WTC11 (cell line): ENCODE data around the gene PTPRT. TPM values are rescaled to one million over a fixed set of nuclear protein-coding genes. Genes with fewer than 3 reads are reported as not detected.

Experiments used
- ATAC-seq: fragments of 200-7000 bp; cut with Tn5 transposase; 2 replicates; pipeline ENCODE4 v1.10.0; 2021; ENCODE audit warnings: mild to moderate bottlenecking, moderate library complexity
- CTCF ChIA-PET: fragments of 300-600 bp; sonication (Branson Sonifier 250); formaldehyde crosslinking; loops from one replicate; lab custom pipeline; 2021; ENCODE audit warnings: antibody characterized with exemption; lab: Charles Lee
- POLR2A ChIA-PET: fragments of 350-600 bp; sonication (Branson Sonifier 250); formaldehyde crosslinking; loops from one replicate; lab custom pipeline; 2021; ENCODE audit warnings: antibody characterized with exemption; lab: Charles Lee
- DNase-seq: peaks from one replicate; pipeline ENCODE4 v3.0.0; 2021; ENCODE audit warnings: low spot score
- H3K27ac Mint-ChIP-seq: 2 replicates; pipeline ENCODE4 v1.8.0; 2021; ENCODE audit warnings: mixed read lengths
- H3K27me3 Mint-ChIP-seq: 2 replicates; pipeline ENCODE4 v1.8.0; 2021; ENCODE audit warnings: low read depth, mild to moderate bottlenecking, moderate library complexity, mixed read lengths
- H3K36me3 Mint-ChIP-seq: 2 replicates; pipeline ENCODE4 v1.8.0; 2021; ENCODE audit warnings: mixed read lengths
- H3K4me1 Mint-ChIP-seq: 2 replicates; pipeline ENCODE4 v1.8.0; 2022; ENCODE audit warnings: mixed read lengths
- H3K4me3 Mint-ChIP-seq: 2 replicates; pipeline ENCODE4 v1.8.0; 2021; ENCODE audit warnings: mild to moderate bottlenecking, moderate library complexity, mixed read lengths
- H3K9me3 Mint-ChIP-seq: 2 replicates; pipeline ENCODE4 v1.8.0; 2021; ENCODE audit warnings: mixed read lengths
- CBFB ChIP-seq: sonication (generic); formaldehyde crosslinking; IDR thresholded peaks from 2 replicates; pipeline ENCODE4 v1.8.1; 2022; ENCODE audit warnings: mild to moderate bottlenecking, low read depth, missing genetic modification reagents
- CTCF ChIP-seq: fragments of 200-600 bp; IDR thresholded peaks from 2 replicates; pipeline ENCODE4 v1.8.0; 2022; ENCODE audit warnings: antibody characterized with exemption
- EMX1 ChIP-seq: fragments of 250-450 bp; sonication (Bioruptor Pico); IDR thresholded peaks from 2 replicates; pipeline ENCODE4 v1.8.0; 2021; ENCODE audit warnings: mild to moderate bottlenecking
- FOXJ3 ChIP-seq: sonication (generic); formaldehyde crosslinking; IDR thresholded peaks from 2 replicates; pipeline ENCODE4 v1.9.0; 2021; ENCODE audit warnings: missing genetic modification reagents, mild to moderate bottlenecking, borderline replicate concordance
- OVOL2 ChIP-seq: fragments of 250-450 bp; sonication (Bioruptor Pico); IDR thresholded peaks from 2 replicates; pipeline ENCODE4 v1.9.0; 2021; ENCODE audit warnings: mild to moderate bottlenecking, borderline replicate concordance
- RELA ChIP-seq: sonication (generic); formaldehyde crosslinking; IDR thresholded peaks from 2 replicates; pipeline ENCODE4 v1.8.1; 2022; ENCODE audit warnings: missing genetic modification reagents, mild to moderate bottlenecking, borderline replicate concordance
- SMAD4 ChIP-seq: sonication (generic); formaldehyde crosslinking; IDR thresholded peaks from 2 replicates; pipeline ENCODE4 v1.8.0; 2022; ENCODE audit warnings: mild to moderate bottlenecking, missing genetic modification reagents
- TCF7 ChIP-seq: sonication (generic); formaldehyde crosslinking; IDR thresholded peaks from 2 replicates; pipeline ENCODE4 v1.8.0; 2022; ENCODE audit warnings: mild to moderate bottlenecking, low read depth, missing genetic modification reagents, moderate library complexity
- TP53 ChIP-seq: sonication (generic); formaldehyde crosslinking; IDR thresholded peaks from 2 replicates; pipeline ENCODE4 v1.8.1; 2023; ENCODE audit warnings: mild to moderate bottlenecking, missing genetic modification reagents
- ZBTB43 ChIP-seq: sonication (generic); formaldehyde crosslinking; IDR thresholded peaks from 2 replicates; pipeline ENCODE4 v1.8.1; 2023; ENCODE audit warnings: mild to moderate bottlenecking, missing genetic modification reagents
- ZMAT4 ChIP-seq: fragments of 250-450 bp; sonication (Bioruptor Pico); IDR thresholded peaks from 2 replicates; pipeline ENCODE4 v1.9.0; 2021; ENCODE audit warnings: mild to moderate bottlenecking
- ZNF121 ChIP-seq: sonication (generic); formaldehyde crosslinking; IDR thresholded peaks from 2 replicates; pipeline ENCODE4 v1.8.0; 2023; ENCODE audit warnings: missing genetic modification reagents
- ZNF396 ChIP-seq: fragments of 250-450 bp; sonication (Bioruptor Pico); IDR thresholded peaks from 2 replicates; pipeline ENCODE4 v1.8.0; 2021; ENCODE audit warnings: mild to moderate bottlenecking, moderate library complexity, borderline replicate concordance
- ZNF416 ChIP-seq: fragments of 250-450 bp; sonication (Bioruptor Pico); IDR thresholded peaks from 2 replicates; pipeline ENCODE4 v1.9.0; 2021; ENCODE audit warnings: mild to moderate bottlenecking, inconsistent platforms
- total RNA-seq: library from RNA; stranded (reverse); gene quantifications from 3 replicates; pipeline ENCODE4 v1.2.3, GENCODE V29; 2021
- TF ChIP-seq, protein P1 (sequence below): sonication (generic); formaldehyde crosslinking; IDR thresholded peaks from 2 replicates; pipeline ENCODE4 v1.8.0; 2023; ENCODE audit warnings: mild to moderate bottlenecking, missing genetic modification reagents
- TF ChIP-seq, protein P2 (sequence below): sonication (generic); formaldehyde crosslinking; IDR thresholded peaks from 2 replicates; pipeline ENCODE4 v1.8.1; 2023; ENCODE audit warnings: mild to moderate bottlenecking, missing genetic modification reagents, borderline replicate concordance
- TF ChIP-seq, protein P3 (sequence below): fragments of 250-450 bp; sonication (Bioruptor Pico); IDR thresholded peaks from 2 replicates; pipeline ENCODE4 v2.1.2; 2022; ENCODE audit warnings: mild to moderate bottlenecking, moderate library complexity
- TF ChIP-seq, protein P4 (sequence below): sonication (generic); formaldehyde crosslinking; IDR thresholded peaks from 2 replicates; pipeline ENCODE4 v1.8.0; 2023; ENCODE audit warnings: missing genetic modification reagents
- TF ChIP-seq, protein P5 (sequence below): sonication (generic); formaldehyde crosslinking; IDR thresholded peaks from 2 replicates; pipeline ENCODE4 v1.8.1; 2022; ENCODE audit warnings: mild to moderate bottlenecking, missing genetic modification reagents, moderate library complexity, borderline replicate concordance

Gene PTPRT
- total RNA-seq, 1 experiment from 2014 or later = 1.1 TPM

- TF ChIP-seq, protein P1, sequence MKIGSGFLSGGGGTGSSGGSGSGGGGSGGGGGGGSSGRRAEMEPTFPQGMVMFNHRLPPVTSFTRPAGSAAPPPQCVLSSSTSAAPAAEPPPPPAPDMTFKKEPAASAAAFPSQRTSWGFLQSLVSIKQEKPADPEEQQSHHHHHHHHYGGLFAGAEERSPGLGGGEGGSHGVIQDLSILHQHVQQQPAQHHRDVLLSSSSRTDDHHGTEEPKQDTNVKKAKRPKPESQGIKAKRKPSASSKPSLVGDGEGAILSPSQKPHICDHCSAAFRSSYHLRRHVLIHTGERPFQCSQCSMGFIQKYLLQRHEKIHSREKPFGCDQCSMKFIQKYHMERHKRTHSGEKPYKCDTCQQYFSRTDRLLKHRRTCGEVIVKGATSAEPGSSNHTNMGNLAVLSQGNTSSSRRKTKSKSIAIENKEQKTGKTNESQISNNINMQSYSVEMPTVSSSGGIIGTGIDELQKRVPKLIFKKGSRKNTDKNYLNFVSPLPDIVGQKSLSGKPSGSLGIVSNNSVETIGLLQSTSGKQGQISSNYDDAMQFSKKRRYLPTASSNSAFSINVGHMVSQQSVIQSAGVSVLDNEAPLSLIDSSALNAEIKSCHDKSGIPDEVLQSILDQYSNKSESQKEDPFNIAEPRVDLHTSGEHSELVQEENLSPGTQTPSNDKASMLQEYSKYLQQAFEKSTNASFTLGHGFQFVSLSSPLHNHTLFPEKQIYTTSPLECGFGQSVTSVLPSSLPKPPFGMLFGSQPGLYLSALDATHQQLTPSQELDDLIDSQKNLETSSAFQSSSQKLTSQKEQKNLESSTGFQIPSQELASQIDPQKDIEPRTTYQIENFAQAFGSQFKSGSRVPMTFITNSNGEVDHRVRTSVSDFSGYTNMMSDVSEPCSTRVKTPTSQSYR (CRISPR knock-in tag) = no peak
- no peak for TF ChIP-seq CTCF
Measured at GRCh38 chr20:42955713-42956112, 234.0 kb downstream of the PTPRT start (continued).

- POLR2A ChIA-PET = no interaction called here
- Mint-ChIP-seq H3K27me3 (no peaks in the 10 kb centered on the region; the same call in 1 of the 2 replicates), H3K4me3 (no peak overlapping the region), H3K36me3 (0 out of 2 replicates have a peak, but pooled peaks cover 3% of the 10 kb centered on the region)
- no peak for TF ChIP-seq TCF7
- TF ChIP-seq CTCF = no peak
- TF ChIP-seq FOXJ3 (CRISPR knock-in tag) = no peak
- TF ChIP-seq TP53 = no peak
- TF ChIP-seq, protein P2, sequence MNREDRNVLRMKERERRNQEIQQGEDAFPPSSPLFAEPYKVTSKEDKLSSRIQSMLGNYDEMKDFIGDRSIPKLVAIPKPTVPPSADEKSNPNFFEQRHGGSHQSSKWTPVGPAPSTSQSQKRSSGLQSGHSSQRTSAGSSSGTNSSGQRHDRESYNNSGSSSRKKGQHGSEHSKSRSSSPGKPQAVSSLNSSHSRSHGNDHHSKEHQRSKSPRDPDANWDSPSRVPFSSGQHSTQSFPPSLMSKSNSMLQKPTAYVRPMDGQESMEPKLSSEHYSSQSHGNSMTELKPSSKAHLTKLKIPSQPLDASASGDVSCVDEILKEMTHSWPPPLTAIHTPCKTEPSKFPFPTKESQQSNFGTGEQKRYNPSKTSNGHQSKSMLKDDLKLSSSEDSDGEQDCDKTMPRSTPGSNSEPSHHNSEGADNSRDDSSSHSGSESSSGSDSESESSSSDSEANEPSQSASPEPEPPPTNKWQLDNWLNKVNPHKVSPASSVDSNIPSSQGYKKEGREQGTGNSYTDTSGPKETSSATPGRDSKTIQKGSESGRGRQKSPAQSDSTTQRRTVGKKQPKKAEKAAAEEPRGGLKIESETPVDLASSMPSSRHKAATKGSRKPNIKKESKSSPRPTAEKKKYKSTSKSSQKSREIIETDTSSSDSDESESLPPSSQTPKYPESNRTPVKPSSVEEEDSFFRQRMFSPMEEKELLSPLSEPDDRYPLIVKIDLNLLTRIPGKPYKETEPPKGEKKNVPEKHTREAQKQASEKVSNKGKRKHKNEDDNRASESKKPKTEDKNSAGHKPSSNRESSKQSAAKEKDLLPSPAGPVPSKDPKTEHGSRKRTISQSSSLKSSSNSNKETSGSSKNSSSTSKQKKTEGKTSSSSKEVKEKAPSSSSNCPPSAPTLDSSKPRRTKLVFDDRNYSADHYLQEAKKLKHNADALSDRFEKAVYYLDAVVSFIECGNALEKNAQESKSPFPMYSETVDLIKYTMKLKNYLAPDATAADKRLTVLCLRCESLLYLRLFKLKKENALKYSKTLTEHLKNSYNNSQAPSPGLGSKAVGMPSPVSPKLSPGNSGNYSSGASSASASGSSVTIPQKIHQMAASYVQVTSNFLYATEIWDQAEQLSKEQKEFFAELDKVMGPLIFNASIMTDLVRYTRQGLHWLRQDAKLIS (CRISPR knock-in tag) = no peak
- TF ChIP-seq EMX1 (CRISPR knock-in tag) = no peak
- TF ChIP-seq SMAD4 (CRISPR knock-in tag) = no peak
- TF ChIP-seq RELA = no peak
- TF ChIP-seq ZMAT4 (CRISPR knock-in tag) = no peak
- TF ChIP-seq CBFB (CRISPR knock-in tag) = no peak
- TF ChIP-seq, protein P3, sequence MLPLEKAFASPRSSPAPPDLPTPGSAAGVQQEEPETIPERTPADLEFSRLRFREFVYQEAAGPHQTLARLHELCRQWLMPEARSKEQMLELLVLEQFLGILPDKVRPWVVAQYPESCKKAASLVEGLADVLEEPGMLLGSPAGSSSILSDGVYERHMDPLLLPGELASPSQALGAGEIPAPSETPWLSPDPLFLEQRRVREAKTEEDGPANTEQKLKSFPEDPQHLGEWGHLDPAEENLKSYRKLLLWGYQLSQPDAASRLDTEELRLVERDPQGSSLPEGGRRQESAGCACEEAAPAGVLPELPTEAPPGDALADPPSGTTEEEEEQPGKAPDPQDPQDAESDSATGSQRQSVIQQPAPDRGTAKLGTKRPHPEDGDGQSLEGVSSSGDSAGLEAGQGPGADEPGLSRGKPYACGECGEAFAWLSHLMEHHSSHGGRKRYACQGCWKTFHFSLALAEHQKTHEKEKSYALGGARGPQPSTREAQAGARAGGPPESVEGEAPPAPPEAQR (CRISPR knock-in tag) = no peak
- TF ChIP-seq OVOL2 (CRISPR knock-in tag) = no peak
- TF ChIP-seq ZNF416 (CRISPR knock-in tag) = no peak
- TF ChIP-seq, protein P4, sequence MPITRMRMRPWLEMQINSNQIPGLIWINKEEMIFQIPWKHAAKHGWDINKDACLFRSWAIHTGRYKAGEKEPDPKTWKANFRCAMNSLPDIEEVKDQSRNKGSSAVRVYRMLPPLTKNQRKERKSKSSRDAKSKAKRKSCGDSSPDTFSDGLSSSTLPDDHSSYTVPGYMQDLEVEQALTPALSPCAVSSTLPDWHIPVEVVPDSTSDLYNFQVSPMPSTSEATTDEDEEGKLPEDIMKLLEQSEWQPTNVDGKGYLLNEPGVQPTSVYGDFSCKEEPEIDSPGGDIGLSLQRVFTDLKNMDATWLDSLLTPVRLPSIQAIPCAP (CRISPR knock-in tag) = no peak
- no peak for TF ChIP-seq ZBTB43 (CRISPR knock-in tag)
- no peak for TF ChIP-seq ZNF121
- no peak for TF ChIP-seq ZNF396 (CRISPR knock-in tag)
- TF ChIP-seq, protein P5, sequence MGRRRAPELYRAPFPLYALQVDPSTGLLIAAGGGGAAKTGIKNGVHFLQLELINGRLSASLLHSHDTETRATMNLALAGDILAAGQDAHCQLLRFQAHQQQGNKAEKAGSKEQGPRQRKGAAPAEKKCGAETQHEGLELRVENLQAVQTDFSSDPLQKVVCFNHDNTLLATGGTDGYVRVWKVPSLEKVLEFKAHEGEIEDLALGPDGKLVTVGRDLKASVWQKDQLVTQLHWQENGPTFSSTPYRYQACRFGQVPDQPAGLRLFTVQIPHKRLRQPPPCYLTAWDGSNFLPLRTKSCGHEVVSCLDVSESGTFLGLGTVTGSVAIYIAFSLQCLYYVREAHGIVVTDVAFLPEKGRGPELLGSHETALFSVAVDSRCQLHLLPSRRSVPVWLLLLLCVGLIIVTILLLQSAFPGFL (CRISPR knock-in tag) = no peak
- TF ChIP-seq, all 79 proteins: peak for 0
- Mint-ChIP-seq H3K9me3 (peaks cover 7% of the 10 kb centered on the region), H3K4me1 (peaks cover 8% of the 10 kb centered on the region), H3K27ac (no peak overlapping the region)
- DNase-seq (no peak), ATAC-seq (no peak)
- CTCF ChIA-PET = no interaction called here
Measured at GRCh38 chr20:42954951-42955350, 234.8 kb downstream of the PTPRT start.
